Tongue (tissue), 2 donors: Measurements from ENCODE around the gene ZNF708. TPM values are rescaled to one million over a fixed set of nuclear protein-coding genes. Genes with fewer than 3 reads are reported as not detected.
"Not testable (repeated sequence)": the region's sequence is repeated elsewhere in the genome, so short reads cannot be mapped to it uniquely, and the experiment has no call there.

Experiments used
- DNase-seq: peaks from one replicate; pipeline ENCODE4 v3.0.0-alpha.2; 2015
- total RNA-seq: library from RNA; depleted of rRNA; stranded (reverse); fragments of >200 nt; gene quantifications from one replicate; pipeline ENCODE4 v1.2.3, GENCODE V29; 2014

Gene ZNF708
- total RNA-seq, 1 donor from 2014 or later = 22.8 TPM

DNA sequence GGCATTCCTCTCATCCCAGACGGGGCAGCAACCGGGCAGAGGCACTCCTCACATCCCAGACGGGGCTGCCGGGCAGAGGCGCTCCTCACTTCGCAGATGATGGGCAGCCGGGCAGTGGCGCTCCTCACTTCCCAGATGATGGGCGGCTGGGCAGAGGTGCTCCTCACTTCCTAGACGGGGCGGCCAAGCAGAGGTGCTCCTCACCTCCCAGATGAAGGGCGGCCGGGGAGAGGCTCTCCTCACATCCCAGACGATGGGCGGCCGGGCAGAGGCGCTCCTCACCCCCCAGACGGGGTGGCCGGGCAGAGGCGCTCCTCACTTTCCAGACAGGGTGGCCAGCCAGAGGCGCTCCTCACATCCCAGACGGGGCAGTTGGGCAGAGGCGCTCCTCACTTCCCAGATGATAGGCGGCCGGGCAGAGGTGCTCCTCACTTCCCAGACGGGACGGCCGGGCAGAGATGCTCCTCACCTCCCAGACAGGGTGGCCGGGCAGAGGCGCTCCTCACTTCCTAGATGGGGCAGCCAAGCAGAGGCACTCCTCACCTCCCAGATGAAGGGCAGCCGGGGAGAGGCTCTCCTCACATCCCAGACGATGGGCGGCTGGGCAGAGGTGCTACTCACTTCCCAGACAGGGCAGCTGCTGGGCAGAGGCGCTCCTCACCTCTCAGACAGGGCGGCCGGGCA, 68.9 kb downstream of the ZNF708 start:
- no peak for DNase-seq

GRCh38 chr19:21259421-21260124, 69.6 kb downstream of the ZNF708 start:
- not testable (repeated sequence) for DNase-seq

DNA sequence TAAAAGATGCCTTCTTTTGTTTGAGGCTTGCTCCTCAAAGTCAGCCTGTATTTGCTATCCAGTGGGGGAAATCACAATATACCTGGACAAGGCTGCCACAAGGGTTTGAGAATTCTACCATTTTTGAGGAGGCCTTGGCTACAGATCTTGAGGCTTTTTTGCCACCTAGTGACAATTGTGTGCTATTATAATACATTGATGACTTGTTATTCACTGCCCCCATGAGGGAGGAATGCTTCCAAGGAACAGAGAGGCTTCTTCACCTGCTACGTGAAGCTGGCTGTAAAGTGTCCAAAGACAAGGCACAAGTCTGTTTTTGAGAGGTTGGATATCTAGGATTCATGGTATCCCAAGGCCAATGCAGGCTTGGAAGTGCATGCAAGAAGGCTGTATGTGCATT, 72.5 kb downstream of the ZNF708 start:
- DNase-seq = no peak

Other genes with a start within 250 kb of the ZNF708 start
- 18.6 TPM for gene ZNF714, start 247.2 kb downstream of the ZNF708 start, total RNA-seq
- gene ZNF431, start 187.4 kb downstream of the ZNF708 start, total RNA-seq = 19.4 TPM
- gene ZNF738, start 29.6 kb upstream of the ZNF708 start, total RNA-seq = 27.7 TPM
- gene ZNF493, start 67.7 kb upstream of the ZNF708 start, total RNA-seq = 37.1 TPM
- 12.7 TPM for gene ZNF429, start 176.2 kb upstream of the ZNF708 start, total RNA-seq